Measurements from ENCODE around the gene CHRNB2.

- TF ChIP-seq CTCF (IDR thresholded peaks at IDR 0.05) (no peak), EZH2 (IDR thresholded peaks at IDR 0.05; ENCODE audit: borderline replicate concordance, insufficient read depth, low read depth, low read length, poor library complexity, severe bottlenecking) (no peak)
These were observed 49.2 kb downstream of the CHRNB2 start for GRCh38 chr1:154616659-154617345.

Data from B cell (primary cell).